IMR-90 (cell line): ENCODE measurements around the gene TRIP6. TPM values are rescaled to one million over a fixed set of nuclear protein-coding genes. Genes with fewer than 3 reads are reported as not detected.

Source experiments
- ATAC-seq: fragments of 200-7000 bp; cut with Tn5 transposase; 2 replicates; pipeline ENCODE4 v1.9.1; 2020; ENCODE audit warnings: low read depth, mild to moderate bottlenecking, moderate library complexity
- BruUV-seq: library from RNA; stranded (reverse); fragments of 400-500 nt; replicated peaks from 2 replicates; lab custom pipeline; 2021; lab: Mats Ljungman, UMichigan
- CTCF ChIA-PET: fragments of 300-600 bp; formaldehyde crosslinking; extraction: SDS; loops from one replicate; lab custom pipeline; 2021; ENCODE audit warnings: antibody characterized with exemption; lab: Yijun Ruan, JAX
- POLR2A ChIA-PET: fragments of 300-600 bp; sonication (Branson Sonifier 250); formaldehyde crosslinking; loops from one replicate; lab custom pipeline; 2022; ENCODE audit warnings: antibody characterized with exemption; ENCODE audit not compliant: unreplicated experiment; lab: Charles Lee
- DNase-seq: peaks from one replicate; pipeline ENCODE4 v3.0.0; 2013
- H2AFZ ChIP-seq: replicated peaks from 2 replicates; pipeline ENCODE3; 2013; ENCODE audit warnings: low read length, mild to moderate bottlenecking; ENCODE audit not compliant: poor library complexity
- H2AK5ac ChIP-seq: 2 replicates; pipeline ENCODE4 v1.6.1; 2013; ENCODE audit warnings: low read depth, low read length, inconsistent platforms
- H2AK9ac ChIP-seq: replicated peaks from 2 replicates; pipeline ENCODE3; 2013; ENCODE audit warnings: mild to moderate bottlenecking, low read depth, low read length, moderate library complexity; ENCODE audit not compliant: poor library complexity
- H2BK120ac ChIP-seq: 2 replicates; pipeline ENCODE4 v1.6.1; 2013; ENCODE audit warnings: low read depth, low read length, inconsistent platforms
- H2BK15ac ChIP-seq: 3 replicates; pipeline ENCODE4 v1.6.1; 2013; ENCODE audit warnings: low read depth, low read length, inconsistent platforms
- H2BK20ac ChIP-seq: 2 replicates; pipeline ENCODE4 v1.6.1; 2013; ENCODE audit warnings: low read depth, mild to moderate bottlenecking, inconsistent platforms, low read length, moderate library complexity
- H2BK5ac ChIP-seq: 2 replicates; pipeline ENCODE4 v1.6.1; 2013; ENCODE audit warnings: mild to moderate bottlenecking, low read depth, low read length, inconsistent platforms; ENCODE audit not compliant: poor library complexity, severe bottlenecking
- H3K14ac ChIP-seq: replicated peaks from 2 replicates; pipeline ENCODE4 v1.6.1; 2013; ENCODE audit warnings: low read depth, low read length, inconsistent platforms
- H3K18ac ChIP-seq: 2 replicates; pipeline ENCODE4 v1.6.1; 2013; ENCODE audit warnings: low read depth, low read length, control low read depth
- H3K23ac ChIP-seq: 2 replicates; pipeline ENCODE4 v1.6.1; 2013; ENCODE audit warnings: low read depth, low read length, inconsistent platforms
- H3K27ac ChIP-seq: 2 replicates; pipeline ENCODE4 v1.5.1; 2013; ENCODE audit warnings: mild to moderate bottlenecking, control low read depth, low read length; ENCODE audit not compliant: insufficient read depth
- H3K27me3 ChIP-seq: 2 replicates; pipeline ENCODE4 v1.6.1; 2013; ENCODE audit warnings: low read length; ENCODE audit not compliant: control insufficient read depth, insufficient read depth
- H3K36me3 ChIP-seq: 2 replicates; pipeline ENCODE4 v1.6.1; 2013; ENCODE audit warnings: low read length, mixed read lengths; ENCODE audit not compliant: control insufficient read depth, insufficient read depth
- H3K4ac ChIP-seq: 2 replicates; pipeline ENCODE4 v1.6.1; 2013; ENCODE audit warnings: low read depth, low read length, inconsistent platforms
- H3K4me1 ChIP-seq: 2 replicates; pipeline ENCODE4 v1.6.1; 2013; ENCODE audit warnings: low read length, mixed read lengths; ENCODE audit not compliant: control insufficient read depth, insufficient read depth
- H3K4me2 ChIP-seq: 2 replicates; pipeline ENCODE4 v1.6.1; 2013; ENCODE audit warnings: low read depth, mild to moderate bottlenecking, control low read depth, low read length, moderate library complexity
- H3K4me3 ChIP-seq: 2 replicates; pipeline ENCODE4 v1.5.1; 2013; ENCODE audit warnings: low read depth, mild to moderate bottlenecking, control low read depth, low read length, moderate library complexity; ENCODE audit not compliant: insufficient read depth
- H3K56ac ChIP-seq: 2 replicates; pipeline ENCODE4 v1.6.1; 2013; ENCODE audit warnings: low read length, inconsistent platforms; ENCODE audit not compliant: insufficient read depth; ENCODE audit errors: extremely low read depth
- H3K79me1 ChIP-seq, 2 experiments: 2 replicates each; pipeline ENCODE4 v1.6.1; 2013; ENCODE audit warnings: low read length in 2 of 2, inconsistent platforms in 1 of 2, low read depth in 1 of 2
- H3K9ac ChIP-seq: 2 replicates; pipeline ENCODE4 v1.6.1; 2013; ENCODE audit warnings: low read depth, low read length, control low read depth
- H3K9me1 ChIP-seq: 2 replicates; pipeline ENCODE4 v1.6.1; 2013; ENCODE audit warnings: low read length, inconsistent platforms; ENCODE audit not compliant: insufficient read depth
- H3K9me3 ChIP-seq: 2 replicates; pipeline ENCODE4 v1.6.1; 2013; ENCODE audit warnings: low read length; ENCODE audit not compliant: control insufficient read depth, insufficient read depth
- H4K20me1 ChIP-seq: 2 replicates; pipeline ENCODE4 v1.6.1; 2013; ENCODE audit warnings: low read length, inconsistent platforms; ENCODE audit not compliant: insufficient read depth
- H4K5ac ChIP-seq: 2 replicates; pipeline ENCODE4 v1.6.1; 2013; ENCODE audit warnings: mild to moderate bottlenecking, low read depth, low read length, control low read depth
- H4K8ac ChIP-seq, 2 experiments: 2 replicates each; pipeline ENCODE4 v1.6.1; 2013; ENCODE audit warnings: low read depth in 2 of 2, low read length in 2 of 2, control low read depth in 1 of 2, inconsistent platforms in 1 of 2
- H4K91ac ChIP-seq: 2 replicates; pipeline ENCODE4 v1.6.1; 2013; ENCODE audit warnings: low read depth, low read length, inconsistent platforms; ENCODE audit not compliant: insufficient read depth
- BHLHE40 ChIP-seq: fragments of 150-350 bp; IDR thresholded peaks from 2 replicates; pipeline ENCODE4 v1.6.1; 2016; ENCODE audit warnings: mild to moderate bottlenecking, low read depth, low read length
- FOS ChIP-seq: fragments of 150-350 bp; IDR thresholded peaks from 2 replicates; pipeline ENCODE4 v1.6.1; 2016; ENCODE audit warnings: low read depth, low read length
- MAFK ChIP-seq: IDR thresholded peaks from 2 replicates; pipeline ENCODE4 v1.6.1; 2012; ENCODE audit warnings: low read depth, low read length, improper control_type of control experiment
- NFE2L2 ChIP-seq: fragments of 150-350 bp; IDR thresholded peaks from 2 replicates; pipeline ENCODE4 v1.6.1; 2016; ENCODE audit warnings: low read depth, mild to moderate bottlenecking, low read length
- POLR2A ChIP-seq: IDR thresholded peaks from 2 replicates; pipeline ENCODE4 v1.6.1; 2012; ENCODE audit warnings: mild to moderate bottlenecking, low read depth, low read length
- RCOR1 ChIP-seq: IDR thresholded peaks from 2 replicates; pipeline ENCODE4 v1.6.1; 2012; ENCODE audit warnings: mild to moderate bottlenecking, low read length, improper control_type of control experiment; ENCODE audit not compliant: insufficient replicate concordance
- WGBS, 2 experiments: methylation state at CpG; one replicate each; pipeline versions ENCODE4 v1.1.5 to v1.1.7; 2013; ENCODE audit warnings: missing lambda C conversion rate in 2 of 2; ENCODE audit not compliant: insufficient read length in 1 of 2; ENCODE audit errors: extremely low coverage in 2 of 2; 5-methylcytosine and 5-hydroxymethylcytosine counted together
- dilution Hi-C: fragments of 300-500 bp; cut with HindIII; formaldehyde crosslinking; loops from one replicate; pipeline ENCODE4 v1.14.3; 2018; ENCODE audit warnings: low sequenced_read_pairs; ENCODE audit not compliant: unreplicated experiment
- in situ Hi-C: fragments of 300-500 bp; cut with MboI; formaldehyde crosslinking; loops from 3 replicates; pipeline ENCODE4 v1.14.3; 2019; ENCODE audit warnings: low sequenced_read_pairs, inconsistent platforms, mixed read lengths
- intact Hi-C: fragments of 100-400 bp; cut with micrococcal nuclease; formaldehyde crosslinking; loops from 2 replicates; pipeline ENCODE4 v1.10.0; 2022
- polyA plus RNA-seq, 3 experiments: library from polyadenylated mRNA; depleted of rRNA; stranded (reverse); fragments of >200 nt; gene quantifications; 2 replicates each; pipeline ENCODE4 v1.2.3, GENCODE V29; 2012; ENCODE audit warnings: low replicate concordance in 1 of 3
- total RNA-seq: library from RNA; depleted of rRNA; stranded (reverse); fragments of >200 nt; gene quantifications from 2 replicates; pipeline ENCODE4 v1.2.3, GENCODE V29; 2012

TRIP6 gene
- total and polyA plus RNA-seq, 2 of the 4 experiments (the other 2 are of a cell fraction), result 36.4 to 72.3 TPM

DNA sequence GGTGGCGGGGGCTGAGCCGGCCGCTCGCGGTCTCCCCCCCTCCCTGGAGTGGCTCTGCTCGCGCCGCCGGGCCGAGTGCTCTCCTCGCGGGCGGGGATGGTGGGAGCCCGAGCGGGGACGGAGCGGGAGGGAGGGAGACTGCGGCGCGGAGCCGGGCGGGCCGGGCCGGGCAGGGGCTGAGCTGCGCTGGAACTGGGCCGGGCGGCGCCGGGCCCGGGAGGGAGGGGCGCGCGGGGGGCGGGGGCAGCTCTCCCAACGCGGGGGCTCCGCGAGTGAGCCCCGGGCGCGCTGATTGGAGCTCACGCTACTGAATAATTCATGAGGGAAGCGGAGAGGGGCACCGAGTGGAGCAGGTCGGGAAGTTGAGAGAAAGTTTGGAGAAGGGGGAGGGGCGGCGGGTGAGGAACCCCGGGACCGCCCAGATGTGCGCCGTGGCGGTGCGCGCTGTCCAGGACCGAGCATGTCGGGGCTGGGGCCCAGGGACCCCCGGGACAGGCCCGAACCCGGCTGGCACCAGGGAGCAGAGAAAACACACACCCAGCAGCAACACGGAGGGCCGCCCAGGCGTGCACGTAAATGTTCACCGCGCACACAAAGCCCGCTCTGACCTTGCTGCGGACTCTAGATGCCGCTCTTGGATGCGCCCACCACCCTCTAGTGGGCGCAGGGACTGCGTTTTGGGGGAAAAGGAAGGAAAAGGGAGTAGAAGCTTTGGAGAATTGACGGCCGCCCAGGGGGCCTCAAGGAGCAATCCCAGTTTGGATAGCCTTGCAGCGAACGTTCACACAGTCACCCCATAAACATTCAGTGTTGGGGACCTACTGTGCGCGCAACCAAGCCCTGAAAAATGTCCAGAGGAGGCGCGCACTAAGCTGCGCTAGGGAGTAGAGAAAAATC, 39.6 kb upstream of the TRIP6 start, which contains the start of gene EPHB4 (continued):
- TF ChIP-seq FOS, result no peak
- TF ChIP-seq POLR2A, result no peak
- no peak for TF ChIP-seq RCOR1
- TF ChIP-seq MAFK, result no peak

- Histone ChIP-seq H3K23ac (no peak overlapping the region), H2BK15ac (no peak overlapping the region), H3K9me3 (no peaks in the 10 kb centered on the region), H3K9me1 (no peaks in the 10 kb centered on the region), H3K4me1 (peaks cover 9% of the 10 kb centered on the region), H3K27me3 (no peaks in the 10 kb centered on the region), H3K27ac (no peak overlapping the region), H3K36me3 (no peaks in the 10 kb centered on the region), H2BK20ac (no peak overlapping the region), H3K56ac (no peak overlapping the region), H3K9ac (no peak overlapping the region), H2BK120ac (no peak overlapping the region), H4K91ac (no peak overlapping the region; the same call in 1 of the 2 replicates), H2AK5ac (no peak overlapping the region), H2AFZ (no peak overlapping the region), H2AK9ac (no peak overlapping the region), H3K79me1 (peaks cover 7 to 32% of the 10 kb centered on the region in 2 experiments; a peak in 3 of 4 replicates), H4K8ac (no peak overlapping the region), H4K5ac (no peak overlapping the region), H4K20me1 (peaks cover 22% of the 10 kb centered on the region), H2BK5ac (no peak overlapping the region), H3K4me3 (no peak overlapping the region), H3K4me2 (no peak overlapping the region), H3K14ac (no peak overlapping the region), H3K18ac (no peak overlapping the region), H3K4ac (no peak overlapping the region)
- no CpG with 5 or more reads among the region's 20 CpGs for WGBS, 2 experiments
- BruUV-seq, result no TSS peak
- TF ChIP-seq NFE2L2 (no peak), BHLHE40 (no peak)
- DNase-seq (no peak), ATAC-seq (no peak)
- ChIA-PET CTCF (no interaction called here), POLR2A (no interaction called here)
- in situ Hi-C loops, result loop anchor here (10.0 kb wide), 1 partner anchor 124 kb away; the partner anchor contains the start of gene POP7
- dilution Hi-C loops, result no loop called here
- intact Hi-C loops, result no loop called here
These were observed 38.0 kb upstream of the TRIP6 start for GRCh38 chr7:100829150-100829716.
